HG03571 (cell line): Measurements from ENCODE around the gene OOSP2.

Source experiments
- ATAC-seq: cut with Tn5 transposase; IDR thresholded peaks from one replicate; pipeline ENCODE4 v1.9.1; 2021; ENCODE audit not compliant: unreplicated experiment

Gene OOSP2

GRCh38 chr11:60078745-60079144 lies 38.5 kb downstream of the OOSP2 start:
- ATAC-seq: no peak

DNA sequence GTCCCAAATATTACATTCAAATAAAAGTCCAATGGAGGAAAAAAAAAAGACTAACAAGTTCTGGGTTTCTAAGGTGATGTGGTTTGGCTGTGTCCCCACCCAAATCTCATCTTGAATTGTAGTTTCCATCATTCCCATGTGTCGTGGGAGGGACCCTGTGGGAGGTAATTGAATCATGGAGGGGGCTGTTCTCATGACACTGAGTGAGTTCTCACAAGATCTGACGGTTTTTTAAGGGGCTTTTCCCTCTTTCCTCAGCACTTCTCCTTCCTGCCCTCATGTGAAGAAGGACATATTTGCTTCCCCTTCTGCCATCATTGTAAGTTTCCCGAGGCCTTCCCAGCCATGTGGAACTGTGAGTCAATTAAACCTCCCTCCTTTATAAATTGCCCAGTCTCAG lies 40.3 kb downstream of the OOSP2 start:
- no peak for ATAC-seq

GRCh38 chr11:60084631-60085273 lies 44.5 kb downstream of the OOSP2 start:
- ATAC-seq: no peak

GRCh38 chr11:60085909-60086308 lies 45.7 kb downstream of the OOSP2 start:
- ATAC-seq: no peak

GRCh38 chr11:60087239-60087638 lies 47.0 kb downstream of the OOSP2 start:
- no peak for ATAC-seq

DNA sequence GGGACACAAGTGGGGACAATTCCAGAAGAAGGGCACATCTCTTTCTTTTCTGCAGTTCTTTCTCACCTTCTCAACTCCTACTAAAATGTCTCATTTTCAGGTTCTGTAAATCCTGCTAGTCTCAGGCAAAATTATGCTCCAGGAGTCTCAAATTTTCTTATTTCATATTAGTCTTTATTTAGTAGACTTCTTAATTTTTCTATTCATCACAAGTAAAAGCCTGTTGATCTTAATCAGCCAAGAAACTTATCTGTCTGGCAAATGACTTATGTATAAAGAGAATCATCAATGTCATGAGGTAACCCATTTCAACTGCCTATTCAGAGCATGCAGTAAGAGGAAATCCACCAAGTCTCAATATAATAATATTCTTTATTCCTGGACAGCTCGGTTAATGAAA lies 48.2 kb downstream of the OOSP2 start, which contains the start of gene MS4A2:
Gene MS4A2, plus strand, starts transcription at position 301 of the 400 bp plus-strand sequence. CDS start 102 bp downstream, outside the sequence.
- ATAC-seq: no peak

GRCh38 chr11:60095477-60096120 lies 55.4 kb downstream of the OOSP2 start:
- ATAC-seq: no peak

DNA sequence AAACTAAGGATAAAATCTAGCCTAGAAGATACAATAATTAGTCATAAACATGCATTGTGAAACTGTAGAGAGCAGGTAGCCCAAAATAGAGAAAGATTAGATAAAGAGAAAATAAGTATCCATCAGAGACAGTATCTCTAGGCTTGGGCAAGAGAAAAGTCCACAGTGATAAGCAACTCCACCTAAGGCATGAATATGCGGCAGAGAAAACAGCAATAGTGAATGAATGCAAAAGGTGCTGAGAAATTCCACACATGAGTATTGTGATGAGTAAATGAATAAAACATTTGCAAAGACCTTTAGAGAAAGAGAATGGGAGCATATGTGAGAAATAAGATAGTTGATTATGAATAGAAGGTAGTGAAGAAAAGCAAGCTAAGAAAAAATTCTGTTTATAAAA lies 57.0 kb downstream of the OOSP2 start:
- no peak for ATAC-seq
